Renal cortex interstitium (tissue), 11 donors: ENCODE data around the gene ELMO1. TPM values are rescaled to one million over a fixed set of nuclear protein-coding genes. Genes with fewer than 3 reads are reported as not detected.

Experiments
- DNase-seq, 11 donors: peaks; one replicate each; pipeline ENCODE4 v3.0.0-alpha.2; 2013; ENCODE audit warnings: low read depth in 9 of 11, low spot score in 4 of 11; ENCODE audit errors: extremely low read depth in 1 of 11
- polyA plus RNA-seq, 3 donors: library from polyadenylated mRNA; unstranded; fragments of 120-200 nt; gene quantifications; one replicate each; pipeline ENCODE4 v1.2.1, GENCODE V29; 2013; ENCODE audit not compliant: insufficient read length in 3 of 3

The ELMO1 gene
- polyA plus RNA-seq, 3 donors, result 9.0 to 11.8 (median 10.9) TPM

GRCh38 chr7:36862771-36863261, 585.8 kb downstream of the ELMO1 start:
- DNase-seq, result no peak

GRCh38 chr7:36861656-36862055, 587.0 kb downstream of the ELMO1 start:
- DNase-seq, result no peak

- no peak for DNase-seq
Measured at GRCh38 chr7:36860681-36861080, 588.0 kb downstream of the ELMO1 start.

- no peak for DNase-seq
Measured at GRCh38 chr7:36855330-36855729, 593.3 kb downstream of the ELMO1 start.

DNA sequence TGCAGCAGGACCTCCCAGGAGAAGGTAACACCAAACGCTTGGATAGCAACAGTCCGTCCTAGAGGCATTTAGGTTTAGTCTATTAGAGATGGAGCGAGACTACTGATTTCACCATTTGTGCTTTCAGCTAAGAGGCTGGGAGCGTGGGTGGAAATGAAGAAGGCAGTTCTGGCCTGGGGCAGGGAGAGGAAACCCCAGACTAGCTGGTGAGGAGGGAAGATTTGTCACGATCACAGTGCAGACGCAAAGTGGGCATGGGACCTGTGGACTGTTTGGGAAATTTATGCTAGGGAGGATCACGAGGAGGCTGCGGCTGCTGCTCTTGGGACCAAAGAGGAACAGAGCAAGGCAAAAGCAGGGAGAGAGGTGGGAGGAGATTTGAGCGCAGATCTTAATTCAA, 594.0 kb downstream of the ELMO1 start:
- no peak for DNase-seq

DNA sequence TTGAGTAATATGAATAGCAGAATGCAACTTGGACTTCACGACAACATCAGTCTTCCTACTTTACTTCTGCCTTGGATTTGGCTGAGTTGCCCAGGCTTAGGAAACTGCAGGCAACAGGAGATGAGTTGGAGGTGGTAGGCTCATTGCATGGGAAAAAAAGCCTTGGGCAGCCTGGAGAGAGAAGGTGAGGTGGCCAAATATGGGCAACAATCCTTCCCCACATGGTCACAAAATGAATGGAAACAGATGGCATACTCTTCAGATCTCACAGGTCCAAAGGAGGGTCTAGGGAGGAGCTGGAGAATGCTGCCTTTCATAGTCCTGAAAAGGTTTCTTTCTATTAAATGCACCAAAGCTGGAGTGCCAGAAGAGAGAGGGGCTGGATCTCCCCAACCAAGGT, 595.7 kb downstream of the ELMO1 start:
- DNase-seq, result no peak

- DNase-seq, result peak in 1 of 11 donors; percentile 5
Measured at GRCh38 chr7:36852017-36852416, 596.6 kb downstream of the ELMO1 start.

DNA sequence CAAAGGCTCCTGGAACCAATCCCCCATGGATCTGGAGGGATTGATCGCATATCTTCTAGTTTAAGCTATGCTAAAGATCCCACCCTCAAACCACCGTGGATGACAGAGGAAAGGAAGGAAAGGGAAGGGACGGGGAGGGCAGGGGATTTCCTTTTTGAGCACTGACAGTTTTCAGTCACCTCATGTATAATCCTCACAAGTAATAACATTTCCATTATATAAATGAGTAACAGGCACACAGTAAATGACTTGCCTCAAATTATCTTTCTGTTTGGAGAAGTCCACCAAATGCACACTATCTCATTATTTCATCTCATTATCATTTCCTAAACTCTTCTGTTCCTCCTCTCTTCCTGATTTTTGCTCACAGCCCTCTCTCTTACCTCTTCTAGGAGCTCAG, 597.3 kb downstream of the ELMO1 start:
- DNase-seq, result no peak

GRCh38 chr7:36847946-36848345, 600.7 kb downstream of the ELMO1 start:
- no peak for DNase-seq

- DNase-seq, result no peak
Measured at GRCh38 chr7:36844374-36844773, 604.3 kb downstream of the ELMO1 start.

DNA sequence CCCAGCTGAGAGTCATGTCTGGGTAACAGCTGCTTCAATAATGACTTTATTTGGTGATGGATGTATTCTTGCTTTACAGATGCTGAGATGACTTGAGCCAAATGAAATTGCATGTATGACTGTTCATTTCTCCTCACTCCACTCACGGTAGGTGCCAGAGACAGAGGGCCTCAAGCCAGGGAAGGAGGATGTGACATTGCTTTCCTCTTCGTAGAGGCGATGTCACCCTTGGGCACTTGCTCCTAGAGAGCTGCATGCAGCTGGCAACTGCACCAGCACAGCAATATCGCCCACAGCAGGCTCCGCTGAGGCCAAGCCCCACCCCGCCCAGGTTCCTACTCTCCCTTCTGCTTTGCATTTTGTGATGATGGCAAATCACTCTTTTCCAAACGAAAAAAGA, 607.8 kb downstream of the ELMO1 start:
- DNase-seq, result no peak

- DNase-seq, result no peak
Measured at GRCh38 chr7:36838616-36839225, 609.9 kb downstream of the ELMO1 start.

GRCh38 chr7:36831049-36831448, 617.6 kb downstream of the ELMO1 start:
- DNase-seq, result no peak

DNA sequence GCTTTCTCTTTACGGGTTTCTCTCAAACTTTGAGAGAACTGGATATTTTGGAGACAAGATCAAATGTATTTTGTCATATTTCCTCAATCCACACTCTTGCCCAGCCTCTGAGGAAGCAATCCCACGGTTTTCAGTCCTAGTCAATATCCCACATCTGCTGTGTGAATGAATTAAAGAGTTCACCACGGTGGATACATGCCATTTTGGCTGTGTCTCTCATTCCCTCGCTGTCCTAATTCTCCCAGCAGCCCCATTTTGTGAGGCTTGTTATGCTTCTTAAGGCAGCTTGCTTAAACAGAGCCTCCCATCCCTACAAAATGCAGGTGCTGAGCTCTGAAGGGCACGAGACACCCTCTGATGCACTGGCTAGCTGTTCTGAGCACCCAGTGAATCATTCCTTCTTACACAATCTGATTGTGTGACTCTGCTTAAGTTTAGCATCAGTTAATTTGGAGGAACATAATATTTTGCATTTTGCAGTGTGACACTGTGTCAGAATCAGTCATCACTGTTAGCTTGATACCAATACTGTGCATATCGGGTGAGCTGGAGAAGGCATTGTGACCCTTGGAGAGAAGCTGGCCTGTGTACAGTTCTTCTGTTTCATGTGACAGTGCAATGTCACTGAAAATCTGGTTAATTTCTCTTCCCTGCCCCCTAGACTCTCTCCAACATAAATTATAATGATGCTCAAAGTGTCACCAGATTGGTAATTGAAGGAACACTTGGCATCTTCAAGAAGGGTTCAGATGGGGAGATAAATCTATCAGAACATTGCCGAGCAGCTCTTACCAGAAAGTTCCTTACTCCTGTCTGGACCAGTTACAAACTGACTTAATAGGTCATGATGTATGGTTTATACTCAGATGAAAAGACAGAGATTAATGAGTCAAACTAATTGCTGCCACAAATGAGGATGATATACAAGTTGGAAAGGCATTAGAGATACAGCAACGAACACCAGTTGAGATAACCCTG, 620.6 kb downstream of the ELMO1 start:
- peak in 2 of 11 donors; percentile 3 to 13 for DNase-seq

DNA sequence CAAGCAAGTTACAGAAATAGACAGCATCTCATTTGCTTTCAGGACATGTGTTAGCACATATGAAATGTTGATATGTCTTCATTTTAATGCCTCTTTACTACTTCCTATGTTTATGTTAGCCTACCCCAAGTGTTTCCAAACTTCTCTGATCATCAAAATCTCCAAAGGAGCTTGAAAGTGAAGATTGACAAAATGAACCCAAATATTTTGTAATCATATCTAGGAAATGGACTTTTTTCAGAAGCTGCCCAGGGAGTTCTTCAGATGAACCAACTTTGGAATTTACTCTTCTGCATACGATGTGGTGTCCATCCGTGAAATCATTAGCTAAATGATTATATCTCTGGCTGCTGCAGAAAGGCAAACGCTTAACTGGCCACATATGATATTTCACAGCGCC, 623.2 kb downstream of the ELMO1 start:
- no peak for DNase-seq

GRCh38 chr7:36823353-36823752, 625.3 kb downstream of the ELMO1 start:
- DNase-seq, result no peak

- no peak for DNase-seq
Measured at GRCh38 chr7:36821617-36822016, 627.0 kb downstream of the ELMO1 start.

GRCh38 chr7:36820527-36821170, 628.0 kb downstream of the ELMO1 start:
- DNase-seq, result no peak

DNA sequence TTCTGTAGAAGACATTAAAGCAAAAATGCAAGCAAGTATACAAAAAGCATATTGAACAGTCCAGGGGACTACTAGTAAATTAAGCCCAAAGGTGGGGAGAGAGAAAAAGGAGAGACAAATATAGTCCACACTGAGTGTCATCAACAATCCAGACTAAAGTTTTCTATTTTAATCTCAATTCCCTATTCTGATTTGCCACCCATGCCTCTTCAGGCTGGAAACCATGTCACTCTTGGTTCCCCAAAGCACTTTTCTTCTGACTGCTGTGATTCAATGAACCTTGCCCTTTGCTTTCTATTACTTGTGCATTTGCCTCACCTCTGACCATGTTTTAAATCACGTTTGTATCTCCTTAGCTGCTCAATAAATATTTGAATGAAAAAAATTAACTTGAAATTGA, 629.0 kb downstream of the ELMO1 start:
- no peak for DNase-seq

DNA sequence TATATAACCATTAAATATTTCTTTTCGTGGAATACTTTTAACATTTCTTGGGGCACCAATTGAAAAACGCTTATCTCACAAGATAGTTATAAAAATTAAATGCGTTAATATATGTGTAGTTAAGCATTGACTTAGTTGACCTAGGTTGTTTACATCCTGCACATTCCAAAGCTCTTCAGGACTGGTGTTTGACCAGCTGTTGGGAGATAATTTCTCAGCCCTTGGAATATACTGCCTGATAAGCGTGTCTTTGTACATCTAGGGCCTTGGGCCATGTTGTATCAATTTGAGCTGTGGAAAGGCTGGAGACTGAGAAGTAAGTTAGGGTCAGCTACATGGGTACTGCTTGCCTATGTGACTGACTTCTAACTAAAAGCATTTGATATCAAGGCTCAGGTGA, 634.4 kb downstream of the ELMO1 start:
- DNase-seq, result no peak
